ENCODE results near the gene SPAG16.

SPAG16 gene

DNA sequence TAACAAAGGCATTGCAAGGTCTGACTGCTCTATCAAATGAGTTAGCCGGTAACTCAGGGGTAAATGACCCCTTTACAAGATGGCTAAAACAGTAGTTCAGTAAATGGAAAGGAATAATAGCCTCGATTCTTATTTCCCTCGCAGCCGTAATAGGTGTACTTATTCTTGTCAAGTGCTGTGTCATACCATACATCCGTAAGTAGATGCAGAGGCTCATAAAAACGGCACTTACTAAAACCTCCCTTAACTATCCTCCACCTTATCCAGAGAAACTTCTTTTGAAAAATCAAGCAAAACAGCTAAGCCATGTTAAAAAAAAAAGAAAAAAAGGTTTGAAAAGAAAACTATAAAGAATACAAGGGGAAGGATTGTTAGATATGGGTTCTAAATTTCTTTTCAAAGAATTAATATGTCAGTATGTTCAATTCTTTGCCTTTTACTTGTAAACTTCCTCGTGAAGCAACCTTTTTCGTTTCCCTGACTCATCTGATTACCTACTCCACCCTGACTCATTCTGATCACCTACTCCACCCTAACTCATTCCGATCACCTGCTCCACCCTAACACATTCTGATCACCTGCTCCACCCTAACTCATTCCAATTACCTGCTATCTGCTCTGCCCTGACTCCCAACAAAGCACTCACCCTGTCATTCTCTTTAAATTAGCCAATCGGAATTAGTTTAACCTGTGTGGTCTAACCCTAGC lies 127.5 kb downstream of the SPAG16 start:
- DNase-seq, result no peak

DNA sequence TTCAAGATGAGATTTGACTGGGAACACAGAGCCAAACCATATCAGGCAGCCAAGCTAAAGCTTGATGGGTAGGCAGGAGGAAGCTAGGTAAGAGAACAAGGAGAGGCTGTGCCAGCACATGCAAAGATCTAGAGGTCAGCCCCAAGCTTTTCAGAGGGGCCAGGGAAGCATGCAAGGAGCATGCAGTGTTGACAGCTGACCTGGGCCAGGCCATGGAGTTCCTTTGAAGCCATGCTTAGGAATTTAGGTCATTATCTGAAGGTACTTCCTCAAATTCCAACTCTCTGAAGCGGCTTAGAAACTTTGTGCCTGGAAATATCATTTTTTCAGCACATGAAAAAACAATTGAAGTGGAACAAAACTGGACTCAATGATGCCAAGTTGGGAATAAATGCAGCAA lies 130.8 kb downstream of the SPAG16 start:
- DNase-seq, result no peak

DNA sequence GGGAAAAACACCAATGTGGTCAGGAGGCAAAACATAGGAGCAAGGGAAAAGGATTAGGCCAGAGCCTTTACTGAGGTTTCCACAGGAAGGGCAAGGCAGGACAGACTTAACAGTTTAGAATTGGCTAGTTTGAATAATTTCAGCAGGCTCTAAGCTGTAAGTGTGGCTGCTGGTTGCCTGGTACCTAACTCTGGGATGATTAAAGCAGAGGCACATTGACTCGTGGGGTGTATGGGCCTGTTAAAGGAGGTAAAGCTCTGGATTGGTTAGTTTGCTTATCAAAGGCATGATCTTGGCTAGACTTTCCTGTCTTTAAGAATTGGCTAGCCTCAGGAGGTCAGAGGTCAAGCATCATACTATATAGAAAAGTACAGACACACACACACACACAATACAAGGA lies 132.6 kb downstream of the SPAG16 start:
- DNase-seq, result no peak

DNA sequence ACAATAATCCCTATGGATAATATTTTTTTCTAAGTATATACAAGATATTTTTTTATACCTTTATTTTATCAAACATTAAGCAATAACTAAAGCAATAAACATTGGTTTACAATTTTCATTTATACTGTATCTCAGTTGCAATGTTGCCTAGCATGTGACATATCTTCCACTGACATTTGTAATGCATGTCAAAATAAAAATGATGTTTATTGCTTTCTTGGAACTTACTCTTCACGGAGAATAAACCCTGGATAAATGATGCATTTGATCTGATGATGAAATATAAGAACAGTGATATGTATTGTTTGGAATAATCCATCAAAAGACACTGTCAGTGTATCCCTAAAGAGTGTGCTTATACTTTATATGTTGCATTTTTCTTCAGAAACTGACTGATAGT lies 135.7 kb downstream of the SPAG16 start:
- no peak for DNase-seq

DNA sequence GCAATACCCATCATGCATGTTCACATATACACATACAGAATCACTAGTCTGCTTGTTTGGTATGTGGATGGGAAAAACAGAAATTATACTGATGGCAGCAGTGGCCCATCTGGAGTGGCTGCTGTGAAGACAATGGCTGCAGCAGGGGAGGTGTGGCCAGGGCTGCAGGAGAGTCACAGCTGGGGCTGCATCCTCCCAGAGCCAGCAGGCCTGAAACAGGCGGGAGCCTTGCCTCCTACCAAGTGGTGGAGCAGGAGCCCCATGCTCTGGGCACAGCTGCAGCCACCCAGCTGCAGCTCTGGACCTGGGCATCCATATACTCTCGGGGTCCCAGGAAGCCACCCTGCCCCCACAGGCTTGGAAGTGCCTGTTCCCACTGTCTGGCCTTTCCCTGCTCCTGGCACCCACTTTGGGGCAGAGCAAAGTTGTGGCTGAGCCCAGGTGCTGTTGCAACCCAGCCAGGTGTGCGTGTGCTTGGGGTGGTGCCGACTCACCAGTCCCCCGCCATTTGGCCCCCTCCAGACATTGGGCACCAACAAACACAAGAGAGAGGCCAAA lies 136.6 kb downstream of the SPAG16 start:
- no peak for DNase-seq

DNA sequence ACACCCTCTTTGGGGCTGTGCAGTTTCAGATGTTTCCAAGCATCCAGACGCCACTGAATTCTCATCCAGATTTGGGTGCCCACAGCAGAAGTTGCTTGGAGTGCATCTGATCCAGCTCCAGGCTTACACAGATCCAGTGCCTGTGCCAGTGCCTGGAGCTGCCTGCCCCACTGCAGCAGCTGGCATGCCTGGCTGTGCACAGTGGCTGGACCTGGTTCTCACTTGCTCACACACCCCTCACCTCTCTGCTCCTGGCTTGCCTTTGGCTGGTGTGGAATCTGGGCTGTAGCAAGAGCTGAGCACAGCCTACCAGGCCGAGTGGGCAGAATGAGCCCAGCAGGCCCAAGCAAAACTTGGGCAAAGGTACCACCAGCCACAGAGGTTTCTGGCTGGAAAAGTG lies 137.9 kb downstream of the SPAG16 start:
- DNase-seq, result no peak

DNA sequence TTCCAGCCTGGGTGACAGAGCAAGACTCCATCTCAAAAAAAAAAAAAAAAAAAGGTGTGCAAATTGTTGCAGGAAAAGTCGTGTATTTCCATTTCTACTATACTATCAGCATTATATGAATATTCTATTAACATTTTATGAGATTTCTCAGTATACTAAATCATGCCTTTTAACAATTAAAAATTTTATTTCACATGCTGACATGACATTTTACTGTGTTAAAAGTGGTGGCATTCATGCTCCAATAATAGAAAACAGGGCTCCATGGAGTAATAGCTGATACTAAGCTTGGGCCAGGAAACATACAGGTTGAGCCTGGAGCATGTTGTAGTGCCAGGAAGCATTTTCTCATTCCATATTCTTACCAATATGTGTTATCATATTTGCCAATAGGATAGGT lies 141.4 kb downstream of the SPAG16 start:
- no peak for DNase-seq

DNA sequence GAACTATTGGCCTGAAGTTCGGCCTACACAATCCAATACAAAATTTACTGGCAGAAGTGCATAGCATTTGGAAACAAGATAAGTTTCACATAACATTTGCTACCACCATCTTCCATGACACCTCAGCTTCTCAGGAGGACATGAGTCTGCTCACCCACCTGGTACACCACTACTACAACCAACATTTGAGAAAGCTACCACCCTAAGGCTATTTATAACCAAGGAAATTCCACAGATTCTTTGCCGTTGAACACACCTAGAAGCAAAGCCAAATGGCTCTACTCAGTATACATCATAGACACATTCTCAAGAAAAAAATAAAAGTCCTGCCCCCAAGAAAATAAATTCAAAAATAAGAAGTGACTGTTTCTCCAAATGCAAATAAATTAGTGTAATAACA lies 145.3 kb downstream of the SPAG16 start:
- no peak for DNase-seq

DNA sequence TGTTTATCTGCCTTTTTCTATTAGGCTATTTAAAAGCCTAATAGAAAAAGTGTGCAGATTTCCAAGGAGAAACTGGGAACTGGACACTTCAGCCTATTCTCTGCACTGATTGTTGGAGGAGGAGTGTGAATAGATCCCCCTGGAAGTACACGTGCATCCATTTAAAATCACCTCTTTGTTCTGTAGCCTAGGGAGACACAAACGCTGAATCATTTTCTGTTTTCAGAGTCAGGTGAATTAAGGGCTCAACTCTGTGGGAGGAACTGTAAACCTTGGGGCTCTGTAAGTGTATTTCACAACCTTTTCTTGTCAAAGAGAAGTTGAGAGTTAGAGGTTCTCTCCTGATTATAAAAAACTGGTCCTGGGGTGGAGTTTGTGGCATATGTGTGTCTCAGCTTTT lies 159.7 kb downstream of the SPAG16 start:
- DNase-seq, result no peak

DNA sequence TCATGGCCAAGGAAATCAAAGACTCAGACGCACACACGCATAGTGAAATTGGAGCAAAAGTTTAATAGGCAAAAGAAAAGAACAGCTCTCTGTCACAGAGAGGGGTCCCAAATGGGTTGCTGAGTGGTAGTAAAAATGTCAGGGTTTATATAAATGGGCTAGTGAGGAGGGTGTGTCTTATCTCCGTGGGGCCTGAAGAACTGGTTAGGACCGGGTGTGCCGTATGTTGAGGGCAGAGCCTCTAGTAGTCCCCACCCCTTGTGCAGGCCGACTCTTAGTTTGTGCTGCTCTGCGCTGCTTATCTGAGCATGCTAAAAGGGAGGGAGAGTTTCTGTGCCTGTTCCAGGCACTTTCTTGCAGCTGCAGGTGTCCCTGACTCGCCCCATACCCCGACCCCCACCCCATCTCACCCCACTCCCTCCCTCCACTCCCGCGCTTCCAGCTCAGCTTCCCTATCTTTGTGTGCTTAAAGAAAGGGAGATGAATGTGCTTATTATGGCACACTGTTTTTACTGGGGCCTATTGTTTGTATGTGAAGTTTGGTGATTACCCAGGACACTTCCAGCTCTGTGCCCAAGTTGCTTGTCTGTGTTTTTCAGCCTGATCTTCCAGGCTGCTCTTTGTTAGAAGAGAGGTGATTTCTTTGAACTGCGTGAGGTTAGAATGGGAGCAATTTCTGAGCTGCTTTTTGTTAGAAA lies 167.4 kb downstream of the SPAG16 start:
- no peak for DNase-seq

DNA sequence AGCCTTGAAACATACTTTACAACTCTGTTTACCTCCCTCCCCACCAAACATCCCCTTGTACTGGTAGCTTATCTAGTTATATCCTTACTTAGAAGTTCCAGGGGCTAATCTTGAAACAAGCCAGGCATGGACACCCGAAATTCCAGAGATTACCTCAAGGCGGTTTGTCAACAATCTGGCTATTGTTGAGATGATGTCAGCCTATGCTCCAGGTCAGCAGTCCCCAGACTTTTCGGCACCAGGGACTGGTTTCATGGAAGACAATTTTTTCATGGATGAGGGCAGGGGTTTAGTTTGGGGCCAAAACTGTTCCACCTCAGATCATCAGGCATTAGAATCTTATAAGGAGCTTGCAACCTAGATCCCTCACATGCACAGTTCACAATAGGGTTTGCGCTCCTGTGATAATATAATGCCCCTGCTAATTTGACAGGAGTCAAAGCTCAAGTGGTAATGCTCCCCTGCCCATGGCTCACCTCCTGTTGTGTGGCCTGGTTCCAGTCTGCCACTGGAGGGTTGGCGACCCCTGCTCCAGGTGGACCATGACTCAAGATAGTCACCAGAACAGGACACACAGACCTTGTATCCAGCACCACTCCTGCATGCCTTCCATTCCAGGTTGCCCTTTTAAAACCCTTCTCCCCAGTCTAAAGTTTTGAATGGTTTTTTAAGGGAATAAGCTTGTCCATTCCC lies 171.2 kb downstream of the SPAG16 start:
- no peak for DNase-seq

DNA sequence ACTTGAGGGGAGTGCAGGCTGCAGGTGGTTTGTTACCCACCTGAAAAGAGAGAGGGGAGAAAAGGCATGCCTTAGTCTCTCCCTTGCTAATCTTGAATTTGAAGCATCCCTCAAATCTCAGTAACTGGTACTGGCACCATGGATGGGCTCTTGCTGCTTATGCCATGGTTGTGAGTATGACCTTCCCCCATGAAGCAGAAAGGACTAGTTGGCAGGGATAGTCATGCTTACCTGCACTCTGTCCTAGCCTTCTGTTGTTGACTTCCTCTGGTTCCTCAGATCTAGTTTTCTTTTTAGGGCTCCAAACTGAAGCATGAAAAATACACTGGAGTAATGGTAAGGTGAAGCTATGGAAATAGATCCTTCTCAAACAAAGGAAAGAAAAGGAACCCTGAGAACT lies 191.2 kb downstream of the SPAG16 start:
- DNase-seq, result no peak

DNA sequence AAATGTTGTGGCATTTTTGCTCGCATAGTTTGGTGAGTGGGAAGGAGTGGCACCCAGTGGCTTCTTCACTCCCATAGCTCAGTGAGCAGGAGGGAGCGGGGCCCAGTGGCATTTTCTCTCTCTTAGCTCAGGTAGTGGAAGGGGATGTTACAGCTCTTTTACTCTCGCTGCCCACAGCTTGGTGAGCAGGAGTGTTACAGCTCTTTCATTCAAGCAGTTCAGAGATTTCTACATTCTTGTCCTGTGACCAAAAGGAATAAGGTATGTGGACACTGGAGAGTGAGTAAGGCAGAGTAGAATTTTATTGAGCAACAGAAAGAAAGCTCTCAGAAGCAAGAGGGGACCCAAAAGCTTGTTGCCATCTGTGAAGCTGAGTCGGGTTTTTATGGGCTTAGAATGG lies 192.4 kb downstream of the SPAG16 start:
- no peak for DNase-seq

DNA sequence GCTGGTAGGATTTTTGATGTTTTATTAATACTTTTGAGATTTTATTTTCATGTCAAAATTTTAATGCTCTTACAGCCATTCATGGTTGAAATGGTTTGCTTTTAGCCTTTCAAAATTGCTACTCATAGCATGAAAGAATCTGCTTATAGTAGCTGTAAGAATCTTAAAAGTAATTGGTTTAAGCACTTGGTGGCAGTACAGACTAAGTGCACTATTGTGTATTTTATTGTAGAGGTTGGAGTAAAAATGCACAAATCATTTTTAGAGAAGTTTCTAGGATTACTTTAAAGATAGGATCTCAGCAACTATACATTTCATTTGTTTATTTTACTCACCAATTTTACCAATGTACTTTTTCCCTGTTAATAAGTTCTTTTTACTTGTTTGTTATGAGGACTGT lies 205.8 kb downstream of the SPAG16 start:
- DNase-seq, result no peak

DNA sequence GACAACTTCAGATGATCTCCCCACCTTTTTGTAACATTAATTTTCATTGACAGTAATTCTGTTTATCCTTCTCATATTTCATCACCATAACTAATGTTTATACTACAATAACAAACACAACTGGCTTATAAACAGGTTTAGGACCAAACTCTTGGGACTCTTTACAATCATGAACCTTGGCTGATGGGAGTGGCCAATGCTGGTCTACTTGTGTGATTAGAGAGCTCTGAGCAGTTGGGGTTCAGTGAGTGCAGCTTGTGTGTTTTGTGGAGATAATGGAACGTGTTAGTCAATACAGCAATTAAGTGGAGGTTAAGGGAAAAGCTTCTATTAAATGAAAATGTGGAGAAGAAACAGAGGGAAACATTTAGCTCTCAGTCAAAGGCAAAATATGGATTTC lies 207.1 kb downstream of the SPAG16 start:
- DNase-seq, result no peak

DNA sequence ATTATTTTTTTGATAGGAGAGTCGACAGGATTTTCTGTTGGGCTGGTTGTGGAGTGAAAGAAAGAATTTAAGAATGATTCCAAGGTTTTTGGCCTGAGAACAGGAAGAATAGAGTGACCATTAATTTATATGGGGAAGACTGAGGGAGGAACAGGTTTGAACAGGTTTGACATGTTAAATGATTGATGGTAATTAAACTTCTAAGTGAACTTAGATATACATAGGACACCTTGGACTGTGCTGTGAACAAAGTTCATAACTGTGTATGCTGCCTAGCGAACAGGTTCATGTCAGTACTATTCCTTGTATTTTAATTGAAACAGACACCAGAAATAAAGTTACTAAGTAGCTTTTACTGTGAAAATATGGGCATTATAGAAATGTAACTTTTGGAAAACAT lies 212.0 kb downstream of the SPAG16 start:
- DNase-seq, result no peak

DNA sequence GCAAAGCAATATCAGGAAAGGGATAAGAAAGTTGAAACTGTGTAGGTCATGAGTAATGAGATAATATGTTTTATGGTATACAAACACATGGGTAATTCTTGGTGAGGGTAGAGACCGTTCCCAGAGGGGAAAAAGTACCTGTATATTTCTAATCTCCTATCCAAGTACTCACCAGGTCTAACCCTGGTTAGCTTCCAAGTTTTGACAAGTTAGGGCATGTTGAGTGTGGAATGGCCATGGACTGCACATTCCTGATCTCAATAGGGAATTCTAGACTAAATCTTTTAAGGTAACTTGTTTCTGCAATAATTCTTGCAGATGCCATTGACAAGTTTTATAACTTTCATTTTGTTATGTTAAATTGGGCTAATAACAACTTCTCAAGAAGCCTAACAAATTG lies 216.6 kb downstream of the SPAG16 start:
- no peak for DNase-seq

DNA sequence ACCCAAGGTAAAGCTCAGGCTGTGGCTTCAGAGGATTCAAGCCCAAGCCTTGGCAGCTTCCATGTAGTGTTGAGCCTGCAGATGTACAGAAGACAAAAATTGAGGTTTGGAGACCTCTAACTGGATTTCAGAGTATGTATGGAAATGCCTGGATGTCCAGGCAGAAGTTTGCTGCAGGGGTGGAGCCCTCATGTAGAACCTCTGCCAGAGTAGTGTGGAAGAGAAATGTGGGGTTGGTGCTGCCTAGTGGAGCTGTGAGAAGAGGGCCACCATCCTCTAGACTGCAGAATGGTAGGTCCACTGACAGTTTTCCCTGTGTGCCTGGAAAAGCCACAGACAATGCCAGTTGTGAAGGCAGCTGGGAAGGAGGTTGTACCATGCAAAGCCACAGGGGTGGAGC lies 239.9 kb downstream of the SPAG16 start:
- no peak for DNase-seq

DNA sequence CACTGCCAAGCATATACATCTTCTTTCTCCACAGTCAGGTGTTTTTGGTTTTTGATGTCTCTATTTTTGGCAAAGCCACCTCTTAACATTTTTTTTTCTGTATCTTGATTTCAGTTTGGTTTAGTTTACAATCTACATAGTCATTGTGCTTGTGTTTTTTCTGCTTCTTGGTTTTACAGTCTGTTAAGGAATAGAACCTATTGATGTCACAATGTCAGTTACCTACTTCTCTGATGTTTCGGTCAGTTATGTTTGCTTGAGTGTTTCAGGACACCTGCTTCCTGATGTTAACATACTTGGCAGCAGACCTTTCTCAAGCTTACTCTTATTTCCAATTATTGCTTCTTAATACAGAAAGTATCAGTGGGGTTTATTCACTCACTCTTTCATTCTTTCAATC lies 253.3 kb downstream of the SPAG16 start:
- DNase-seq, result no peak

DNA sequence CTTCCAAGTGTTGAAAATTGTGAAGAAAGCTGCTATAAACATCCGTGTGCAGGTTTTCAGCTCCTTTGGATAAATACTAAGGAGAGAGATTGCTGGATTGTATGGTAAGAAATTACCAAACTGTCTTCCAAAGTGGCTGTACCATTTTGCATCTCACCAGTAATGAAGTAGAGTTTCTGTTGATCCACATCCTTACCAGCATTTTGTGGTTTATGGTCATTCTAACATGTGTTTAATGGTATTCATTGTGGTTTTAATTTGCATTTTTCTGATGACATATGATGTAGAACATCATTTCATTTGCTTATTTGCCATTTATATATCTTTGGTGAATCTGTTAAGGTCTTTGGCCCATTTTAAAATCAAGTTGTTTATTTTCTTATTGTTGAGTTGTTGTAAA lies 260.7 kb downstream of the SPAG16 start:
- DNase-seq, result no peak

DNA sequence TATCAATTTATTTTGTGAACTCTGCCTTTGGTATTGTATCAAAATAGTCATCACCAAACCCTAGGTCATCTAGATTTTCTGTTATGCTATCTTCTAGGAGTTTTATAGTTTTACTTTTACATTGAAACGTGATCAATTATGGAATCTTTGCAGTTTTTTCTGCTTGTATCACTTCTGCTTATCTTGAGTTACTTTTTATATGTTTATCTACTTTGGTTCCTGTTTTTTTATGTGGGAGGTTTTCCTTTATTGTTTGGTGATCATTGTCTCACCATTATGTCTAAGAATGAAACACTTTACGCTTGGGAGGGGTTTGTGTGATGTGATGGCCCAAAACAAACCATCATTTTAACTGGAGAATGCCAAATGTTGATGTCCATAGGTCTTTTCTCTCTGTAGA lies 261.2 kb downstream of the SPAG16 start:
- DNase-seq, result no peak

DNA sequence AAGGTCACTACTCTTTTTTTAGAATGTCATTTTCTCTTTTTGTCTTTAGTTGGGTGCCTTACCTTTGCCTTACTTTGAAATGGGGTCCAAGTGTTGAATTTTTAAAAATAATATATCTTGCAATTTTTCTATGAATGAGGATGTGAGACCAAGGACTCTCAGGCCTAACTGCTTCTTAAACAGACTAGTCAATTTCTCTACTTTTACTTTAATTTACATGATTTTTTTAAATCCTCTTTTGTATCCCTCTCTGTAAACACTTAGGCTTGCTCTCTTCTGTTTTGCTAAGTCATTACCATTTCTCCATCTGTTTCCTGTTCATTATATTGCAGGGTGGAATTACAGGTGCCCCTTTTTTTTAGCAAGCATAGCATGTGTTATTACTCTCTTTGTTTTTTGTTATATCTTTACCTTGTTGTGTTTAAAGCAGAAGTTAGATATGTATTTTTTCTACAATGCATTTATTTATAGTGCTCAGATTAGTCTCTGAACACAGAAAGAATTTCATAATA lies 261.8 kb downstream of the SPAG16 start:
- DNase-seq, result no peak

DNA sequence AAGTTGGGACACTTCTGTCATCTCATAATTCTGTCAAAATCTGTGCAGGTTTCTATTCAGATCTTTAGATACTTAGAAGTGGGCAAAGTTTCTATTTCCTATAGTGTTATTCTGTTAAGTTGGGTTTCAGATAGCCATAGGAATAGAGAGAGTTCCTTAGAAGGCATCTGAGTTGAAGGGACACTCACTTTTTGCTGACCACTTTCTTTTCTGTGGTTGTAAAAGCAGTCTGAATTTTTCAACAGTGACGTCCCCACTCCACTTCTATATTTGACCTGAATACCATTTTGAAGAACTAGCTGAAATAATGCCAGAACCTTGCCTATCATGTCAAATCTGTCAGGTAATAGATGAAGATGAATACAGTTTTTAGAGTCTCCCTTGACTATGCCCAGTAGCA lies 267.3 kb downstream of the SPAG16 start:
- no peak for DNase-seq

DNA sequence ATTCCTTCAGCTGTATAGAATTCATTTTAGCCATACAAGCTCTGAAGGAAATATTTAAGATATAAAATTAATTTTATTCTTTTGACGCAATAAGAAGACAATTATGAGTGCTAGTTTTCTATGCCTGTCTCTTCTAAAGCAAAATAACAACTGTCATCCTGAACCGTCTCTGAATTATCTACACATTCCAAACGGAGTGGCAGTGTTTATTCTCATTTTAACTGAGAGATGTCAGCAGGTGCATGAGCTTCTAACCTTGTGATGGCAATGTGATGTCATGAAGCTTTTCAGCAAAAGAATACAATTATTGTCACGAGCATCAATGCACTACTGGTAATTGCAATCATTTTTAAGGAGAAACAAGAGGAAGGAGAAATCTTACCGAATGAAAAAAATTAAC lies 274.8 kb downstream of the SPAG16 start:
- DNase-seq, result no peak

Data from CD4-positive, alpha-beta T cell treated with Interleukin-15 for 1 hour (primary cell).